PC-3 (cell line): ENCODE data around the gene CST6.

Source experiments
- CTCF ChIP-seq: fragments of 300-600 bp; sonication (generic); conservative IDR thresholded peaks from 2 replicates; pipeline ENCODE4 v1.5.1; 2017; ENCODE audit warnings: antibody characterized with exemption, low read depth, mild to moderate bottlenecking, low read length
- EZH2phosphoT487 ChIP-seq: fragments of 300-600 bp; sonication (generic); IDR thresholded peaks from 2 replicates; pipeline ENCODE4 v1.6.1; 2018; ENCODE audit warnings: mild to moderate bottlenecking, antibody characterized with exemption, low read length, borderline replicate concordance

GRCh38 chr11:65979261-65979759 lies 32.5 kb upstream of the CST6 start:
- no peak for TF ChIP-seq CTCF
- TF ChIP-seq EZH2phosphoT487: no peak
